ENCODE results near the gene C9orf153. TPM values are rescaled to one million over a fixed set of nuclear protein-coding genes. Genes with fewer than 3 reads are reported as not detected.
A peak's percentile ranks its signal among the peaks of the same experiment; 100 is the strongest.
"Not testable (repeated sequence)": the region's sequence is repeated elsewhere in the genome, so short reads cannot be mapped to it uniquely, and the experiment has no call there.

The C9orf153 gene
- total and polyA plus RNA-seq, 11 donors = 0.14 to 0.72 (median 0.42) TPM; not detected in 4

DNA sequence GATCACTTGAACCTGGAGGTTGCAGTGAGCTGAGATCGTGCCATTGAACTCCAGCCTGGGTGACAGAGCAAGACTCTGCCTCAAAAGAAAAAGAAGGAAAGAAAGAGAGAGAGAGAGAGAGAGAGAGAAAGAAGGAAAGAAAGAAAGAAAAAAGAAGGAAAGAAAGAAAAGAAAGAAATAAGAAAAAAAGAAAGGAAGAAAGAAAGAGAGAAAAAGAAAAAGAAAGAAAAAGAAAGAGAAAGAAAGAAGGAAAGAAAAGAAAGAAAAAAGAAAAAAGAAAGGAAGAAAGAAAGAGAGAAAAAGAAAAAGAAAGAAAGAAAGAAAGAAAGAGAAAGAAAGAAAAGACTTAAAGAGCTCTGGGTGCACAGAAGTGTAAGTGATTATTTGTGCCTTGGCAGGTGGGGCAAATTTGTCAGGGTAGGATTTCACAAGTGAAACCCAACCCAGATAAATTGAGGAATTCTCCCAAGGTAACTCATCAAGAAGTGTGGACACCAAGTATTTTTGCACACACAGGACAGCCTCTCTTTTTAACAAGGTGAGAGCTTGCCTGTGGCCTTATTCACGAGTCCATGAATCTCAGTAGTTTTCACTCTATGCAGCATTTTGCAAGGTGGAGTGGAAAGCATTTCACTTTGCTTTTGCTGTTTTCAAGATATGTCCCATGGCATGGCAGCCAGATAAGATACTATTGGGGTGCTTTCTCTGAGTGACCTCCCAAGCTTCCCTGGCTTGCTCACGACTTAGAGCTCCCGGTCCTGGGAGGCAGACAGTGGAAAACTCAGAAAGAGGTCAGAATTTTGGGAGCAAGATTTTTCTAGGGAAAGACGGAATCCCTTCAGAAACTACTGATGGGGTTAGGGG is 57.8 kb downstream of the C9orf153 start:
- intact Hi-C loops (cut with DNase I) = loop anchor here in 4 of 10 donors (2.0 to 10.0 kb wide), 5 partner anchors 36 to 83 kb away; partner anchors contain the start of genes C9orf153 (in 1 of the 4) and ISCA1 (in 1 of the 4)
- ATAC-seq = peak in 1 of 4 donors; percentile 15
- Histone ChIP-seq H3K9me3 (no peaks in the 10 kb centered on the region), H3K27me3 (no peaks in the 10 kb centered on the region), H3K4me1 (peaks cover 0 to 14% (median 0%) of the 10 kb centered on the region in 12 donors), H3K4me3 (no peak overlapping the region), H3K27ac (no peak overlapping the region), H3K36me3 (no peaks in the 10 kb centered on the region)
- 69 to 77% (median 76%) methylated on average over 5 of the region's 5 CpGs for WGBS, 4 donors
- DNase-seq = no peak
- TF ChIP-seq, protein P1, sequence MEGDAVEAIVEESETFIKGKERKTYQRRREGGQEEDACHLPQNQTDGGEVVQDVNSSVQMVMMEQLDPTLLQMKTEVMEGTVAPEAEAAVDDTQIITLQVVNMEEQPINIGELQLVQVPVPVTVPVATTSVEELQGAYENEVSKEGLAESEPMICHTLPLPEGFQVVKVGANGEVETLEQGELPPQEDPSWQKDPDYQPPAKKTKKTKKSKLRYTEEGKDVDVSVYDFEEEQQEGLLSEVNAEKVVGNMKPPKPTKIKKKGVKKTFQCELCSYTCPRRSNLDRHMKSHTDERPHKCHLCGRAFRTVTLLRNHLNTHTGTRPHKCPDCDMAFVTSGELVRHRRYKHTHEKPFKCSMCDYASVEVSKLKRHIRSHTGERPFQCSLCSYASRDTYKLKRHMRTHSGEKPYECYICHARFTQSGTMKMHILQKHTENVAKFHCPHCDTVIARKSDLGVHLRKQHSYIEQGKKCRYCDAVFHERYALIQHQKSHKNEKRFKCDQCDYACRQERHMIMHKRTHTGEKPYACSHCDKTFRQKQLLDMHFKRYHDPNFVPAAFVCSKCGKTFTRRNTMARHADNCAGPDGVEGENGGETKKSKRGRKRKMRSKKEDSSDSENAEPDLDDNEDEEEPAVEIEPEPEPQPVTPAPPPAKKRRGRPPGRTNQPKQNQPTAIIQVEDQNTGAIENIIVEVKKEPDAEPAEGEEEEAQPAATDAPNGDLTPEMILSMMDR (IDR thresholded peaks at IDR 0.05) = no peak
- TF ChIP-seq POLR2A (IDR thresholded peaks at IDR 0.05) = no peak

DNA sequence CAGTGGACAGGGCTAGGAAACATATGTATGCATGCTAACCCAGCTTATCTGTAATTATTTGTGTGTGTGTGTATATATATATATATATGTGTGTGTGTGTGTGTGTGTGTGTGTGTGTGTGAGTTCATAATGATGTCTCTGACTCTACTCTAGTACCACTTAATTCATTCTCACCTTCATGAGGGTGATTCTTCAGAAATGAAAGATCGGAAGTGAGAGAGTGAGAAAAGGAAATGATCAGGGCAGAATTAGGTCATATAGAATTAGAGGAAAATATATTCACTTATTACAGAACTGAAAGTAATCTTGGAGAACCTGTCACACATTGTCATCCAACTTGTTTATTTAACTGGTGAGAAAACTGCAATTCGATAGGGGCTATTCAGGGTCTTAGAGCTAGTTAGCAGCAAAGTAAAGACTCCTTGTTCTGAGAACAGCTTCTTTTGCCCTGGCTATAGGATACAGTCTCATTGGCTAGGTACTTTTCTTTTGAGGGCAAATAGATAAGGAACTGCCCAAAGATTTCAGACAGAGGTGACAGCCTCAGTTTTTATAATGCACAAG is 58.8 kb downstream of the C9orf153 start:
- Histone ChIP-seq H3K4me1 (peaks cover 0 to 14% (median 0%) of the 10 kb centered on the region in 12 donors), H3K27me3 (no peaks in the 10 kb centered on the region), H3K36me3 (no peaks in the 10 kb centered on the region), H3K4me3 (no peak overlapping the region), H3K27ac (no peak overlapping the region), H3K9me3 (no peaks in the 10 kb centered on the region)
- DNase-seq (no peak), ATAC-seq (no peak)
- WGBS, 4 donors = 74 to 88% (median 82%) methylated on average over 2 of the region's 2 CpGs
- TF ChIP-seq POLR2A (IDR thresholded peaks at IDR 0.05) = no peak
- intact Hi-C loops (cut with DNase I) = loop anchor here in 3 of 10 donors (5.0 to 10.0 kb wide), 4 partner anchors 37 to 84 kb away; partner anchors contain the start of genes C9orf153 (in 1 of the 3) and ISCA1 (in 1 of the 3)

DNA sequence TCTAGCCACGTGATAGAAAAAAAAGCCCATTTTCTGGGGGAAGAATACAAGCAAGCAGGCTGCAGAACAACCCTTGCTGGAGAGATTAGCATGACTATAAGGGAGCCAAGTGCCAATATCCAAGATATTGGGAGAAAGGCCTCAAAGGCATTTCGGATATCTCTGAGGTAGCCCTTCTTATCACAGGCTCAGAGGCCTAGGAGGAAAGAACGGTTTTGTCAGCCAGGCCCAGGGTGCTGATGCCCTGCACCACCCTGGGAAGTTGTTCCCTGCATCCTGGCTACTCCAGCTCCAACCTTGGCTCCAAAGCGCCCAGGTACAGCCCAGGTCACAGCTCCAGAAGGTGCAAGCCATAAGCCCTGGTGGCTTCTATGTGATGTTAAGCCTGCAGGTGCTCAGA is 66.4 kb downstream of the C9orf153 start:
- H3K4me1 ChIP-seq = no peaks in the 10 kb centered on the region
- no peak for ATAC-seq
- no peak for DNase-seq
- intact Hi-C loops (cut with DNase I) = loop anchor here in 1 of 10 donors (10.0 kb wide), 1 partner anchor 98 kb away; the partner anchor contains the start of gene GOLM1
- H3K27ac ChIP-seq = no peak overlapping the region
- 81 to 85% (median 83%) methylated on average over 3 to 4 of the region's 4 CpGs for WGBS, 4 donors
- no peak for TF ChIP-seq POLR2A (IDR thresholded peaks at IDR 0.05)
- TF ChIP-seq, protein P1 (IDR thresholded peaks at IDR 0.05) = no peak
- no peaks in the 10 kb centered on the region for H3K27me3 ChIP-seq
- H3K4me3 ChIP-seq = no peak overlapping the region
- peaks cover 0 to 48% (median 10%) of the 10 kb centered on the region in 12 donors for H3K9me3 ChIP-seq
- no peaks in the 10 kb centered on the region for H3K36me3 ChIP-seq

DNA sequence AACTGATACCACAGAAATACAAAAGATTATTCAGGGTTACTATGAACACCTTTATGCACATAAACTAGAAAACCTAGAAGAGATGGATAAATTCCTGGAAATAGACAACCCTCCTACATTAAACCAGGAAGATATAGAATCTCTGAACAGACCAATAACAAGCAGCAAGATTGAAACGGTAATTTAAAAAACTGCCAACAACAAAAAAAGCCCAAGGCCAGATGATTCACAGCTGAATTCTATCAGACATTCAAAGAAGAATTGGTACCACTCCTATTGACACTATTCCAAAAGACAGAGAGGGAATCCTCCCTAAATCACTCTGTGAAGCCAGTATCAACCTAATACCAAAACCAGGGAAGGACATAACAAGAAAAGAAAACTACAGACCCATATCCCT is 68.8 kb downstream of the C9orf153 start:
- WGBS, 4 donors = 79 to 89% (median 81%) methylated on average over 1 of the region's 1 CpG
- H3K36me3 ChIP-seq, ATAC-seq, H3K4me3 ChIP-seq, DNase-seq, H3K27ac ChIP-seq, H3K4me1 ChIP-seq, H3K27me3 ChIP-seq: not testable (repeated sequence)
- H3K9me3 ChIP-seq = peaks cover 0 to 56% (median 10%) of the 10 kb centered on the region in 12 donors
- intact Hi-C loops (cut with DNase I) = loop anchor here in 1 of 10 donors (10.0 kb wide), 1 partner anchor 96 kb away; the partner anchor contains the start of gene GOLM1

DNA sequence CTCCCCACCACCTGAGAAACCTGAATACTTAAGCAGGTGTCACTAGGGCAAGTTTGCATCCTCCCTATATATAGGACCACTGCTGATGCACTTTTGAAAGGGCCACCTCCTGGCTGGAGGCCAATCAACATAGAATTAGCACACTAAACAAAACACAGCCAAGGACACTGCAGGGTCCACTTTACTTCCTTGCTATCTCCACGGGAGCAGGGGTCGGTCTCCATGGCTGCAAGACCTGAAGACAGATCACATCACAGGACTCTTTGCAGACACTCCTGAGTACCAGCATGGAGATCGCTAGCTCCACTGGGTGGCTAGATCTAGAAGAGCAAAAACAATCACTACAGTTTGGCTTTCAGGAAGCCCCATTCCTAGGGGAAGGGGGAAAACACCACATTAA is 72.3 kb downstream of the C9orf153 start:
- H3K27ac ChIP-seq = no peak overlapping the region
- WGBS, 4 donors = 25 to 48% (median 30%) methylated on average over 3 of the region's 3 CpGs
- TF ChIP-seq, protein P1 (IDR thresholded peaks at IDR 0.05) = no peak
- TF ChIP-seq POLR2A (IDR thresholded peaks at IDR 0.05) = no peak

More for the DNA sequence above, 72.3 kb downstream of the C9orf153 start:
- intact Hi-C loops (cut with DNase I) = no loop called here
- Histone ChIP-seq H3K9me3 (peaks cover 0 to 44% (median 3%) of the 10 kb centered on the region in 12 donors), H3K36me3 (no peaks in the 10 kb centered on the region), H3K4me3 (no peak overlapping the region), H3K4me1 (no peaks in the 10 kb centered on the region), H3K27me3 (no peaks in the 10 kb centered on the region)
- DNase-seq (no peak), ATAC-seq (no peak)

Measured in heart left ventricle (tissue), 16 donors.